PC-9 (cell line): Measurements from ENCODE around the gene XCR1.

Source experiments
- EZH2 ChIP-seq: fragments of 200-600 bp; sonication (generic); IDR thresholded peaks from 2 replicates; pipeline ENCODE4 v1.8.0; 2017; ENCODE audit warnings: antibody characterized with exemption, low read depth
- TF ChIP-seq, protein P1 (sequence below): fragments of 200-600 bp; sonication (generic); conservative IDR thresholded peaks from 2 replicates; pipeline ENCODE4 v1.6.1; 2017; ENCODE audit warnings: mixed run types, antibody characterized with exemption, mild to moderate bottlenecking, moderate library complexity

DNA sequence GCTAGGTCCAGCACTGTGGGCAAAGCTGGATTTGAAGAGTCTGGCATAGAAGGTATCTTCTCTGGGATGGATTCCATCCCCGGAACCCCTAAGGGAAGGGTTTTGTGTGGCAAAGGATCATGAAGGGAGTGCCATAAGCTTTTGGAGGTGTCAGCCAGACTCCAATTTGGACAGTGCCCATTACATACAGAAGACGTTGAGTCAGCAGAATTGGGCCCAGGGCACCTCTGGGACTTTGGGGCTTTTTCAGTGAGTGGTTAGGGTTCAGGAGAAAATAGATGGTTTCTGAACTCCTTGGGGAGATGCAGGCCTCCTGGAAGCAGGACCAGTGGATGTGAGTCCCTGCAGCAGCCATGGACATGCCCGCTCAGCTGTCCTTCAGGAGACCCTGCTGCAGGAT is 34.6 kb upstream of the XCR1 start:
- TF ChIP-seq, protein P1, sequence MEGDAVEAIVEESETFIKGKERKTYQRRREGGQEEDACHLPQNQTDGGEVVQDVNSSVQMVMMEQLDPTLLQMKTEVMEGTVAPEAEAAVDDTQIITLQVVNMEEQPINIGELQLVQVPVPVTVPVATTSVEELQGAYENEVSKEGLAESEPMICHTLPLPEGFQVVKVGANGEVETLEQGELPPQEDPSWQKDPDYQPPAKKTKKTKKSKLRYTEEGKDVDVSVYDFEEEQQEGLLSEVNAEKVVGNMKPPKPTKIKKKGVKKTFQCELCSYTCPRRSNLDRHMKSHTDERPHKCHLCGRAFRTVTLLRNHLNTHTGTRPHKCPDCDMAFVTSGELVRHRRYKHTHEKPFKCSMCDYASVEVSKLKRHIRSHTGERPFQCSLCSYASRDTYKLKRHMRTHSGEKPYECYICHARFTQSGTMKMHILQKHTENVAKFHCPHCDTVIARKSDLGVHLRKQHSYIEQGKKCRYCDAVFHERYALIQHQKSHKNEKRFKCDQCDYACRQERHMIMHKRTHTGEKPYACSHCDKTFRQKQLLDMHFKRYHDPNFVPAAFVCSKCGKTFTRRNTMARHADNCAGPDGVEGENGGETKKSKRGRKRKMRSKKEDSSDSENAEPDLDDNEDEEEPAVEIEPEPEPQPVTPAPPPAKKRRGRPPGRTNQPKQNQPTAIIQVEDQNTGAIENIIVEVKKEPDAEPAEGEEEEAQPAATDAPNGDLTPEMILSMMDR = no peak
- TF ChIP-seq EZH2 = no peak
